CD4-positive, alpha-beta T cell treated with Interleukin-10 for 1 hour (primary cell): Measurements from ENCODE around the gene SETBP1.
A peak's percentile ranks its signal among the peaks of the same experiment; 100 is the strongest.

ENCODE experiments used
- DNase-seq: peaks from one replicate; pipeline ENCODE4 v3.0.0-alpha.2; 2020

The SETBP1 gene

GRCh38 chr18:45102126-45102525 lies 421.4 kb downstream of the SETBP1 start:
- DNase-seq = no peak

- no peak for DNase-seq
Observed at GRCh38 chr18:45102863-45103262, 422.2 kb downstream of the SETBP1 start.

DNA sequence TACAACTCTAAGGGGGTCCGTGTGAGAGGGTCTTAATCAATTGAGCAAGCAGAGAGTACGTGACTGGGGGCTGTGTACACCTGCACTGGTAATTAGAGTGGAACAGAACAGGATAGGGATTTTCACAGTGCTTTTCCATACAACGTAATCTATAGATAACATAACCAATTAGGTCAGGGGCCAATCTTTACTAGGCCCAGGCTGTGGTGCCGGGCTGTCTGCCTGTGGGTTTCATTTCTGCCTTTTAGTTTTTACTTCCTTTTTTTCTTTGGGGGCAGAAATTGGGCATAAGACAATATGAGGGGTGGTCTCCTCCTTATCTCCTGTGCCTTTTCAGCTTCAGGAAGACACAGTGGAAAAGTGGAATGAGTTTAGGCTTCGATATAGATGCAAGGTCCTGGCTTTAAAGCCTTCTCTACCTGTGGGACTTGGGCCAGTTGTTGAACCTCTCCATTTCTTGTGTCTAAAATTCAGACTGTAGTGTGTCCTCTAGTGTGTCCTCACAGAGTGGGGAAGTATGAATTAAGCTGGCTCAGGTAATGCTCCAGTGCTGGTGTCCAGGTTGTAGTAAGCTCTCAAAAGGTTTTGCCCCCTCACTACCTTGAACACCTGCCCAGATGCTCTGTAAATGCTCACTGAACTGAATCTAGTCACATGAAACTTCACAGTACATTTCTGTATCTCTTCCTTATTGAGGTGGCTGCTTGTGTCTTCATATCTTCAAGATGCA lies 422.8 kb downstream of the SETBP1 start:
- DNase-seq = no peak

GRCh38 chr18:45104049-45104395 lies 423.3 kb downstream of the SETBP1 start:
- no peak for DNase-seq

DNA sequence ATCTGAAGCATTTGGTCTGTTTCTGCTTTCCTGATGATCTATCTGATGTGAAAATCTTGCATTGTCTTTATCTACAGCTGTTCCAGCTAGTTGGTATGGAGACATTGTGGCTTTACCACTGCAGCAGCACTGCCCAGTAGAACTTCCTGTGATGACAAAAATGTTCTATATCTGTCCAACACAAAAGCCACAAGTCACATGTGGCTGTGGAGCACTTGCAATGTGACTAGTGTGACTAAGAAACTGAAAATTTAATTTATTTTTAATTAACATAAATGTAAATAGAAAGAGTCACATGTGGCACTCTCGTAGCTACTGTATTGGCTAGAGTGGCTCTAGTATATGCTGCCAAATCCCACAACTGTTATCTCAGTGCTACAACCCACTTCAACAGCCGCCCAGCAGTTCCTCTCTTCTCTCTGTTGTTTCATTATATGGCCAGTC lies 425.7 kb downstream of the SETBP1 start:
- DNase-seq = peak; percentile 51

GRCh38 chr18:45107425-45107824 lies 426.7 kb downstream of the SETBP1 start:
- DNase-seq = no peak

DNA sequence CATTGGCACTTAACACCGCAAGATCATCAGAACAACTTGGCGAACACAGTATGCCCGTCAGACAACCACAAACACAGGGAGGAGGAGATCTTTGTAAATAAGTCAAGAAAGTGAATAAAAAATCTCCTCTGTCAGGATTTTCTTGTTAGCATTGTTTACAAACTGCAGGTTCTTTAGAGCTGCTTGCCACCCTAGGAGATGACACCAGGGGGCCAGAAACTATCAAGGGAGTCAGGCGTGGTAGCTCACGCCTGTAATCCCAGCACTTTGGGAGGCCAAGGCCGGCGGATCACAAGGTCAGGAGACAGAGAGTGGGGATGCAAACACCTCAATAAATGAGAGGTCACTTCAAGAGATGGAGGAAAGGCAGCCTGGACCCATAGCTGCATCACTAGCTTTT lies 428.1 kb downstream of the SETBP1 start:
- DNase-seq = no peak

DNA sequence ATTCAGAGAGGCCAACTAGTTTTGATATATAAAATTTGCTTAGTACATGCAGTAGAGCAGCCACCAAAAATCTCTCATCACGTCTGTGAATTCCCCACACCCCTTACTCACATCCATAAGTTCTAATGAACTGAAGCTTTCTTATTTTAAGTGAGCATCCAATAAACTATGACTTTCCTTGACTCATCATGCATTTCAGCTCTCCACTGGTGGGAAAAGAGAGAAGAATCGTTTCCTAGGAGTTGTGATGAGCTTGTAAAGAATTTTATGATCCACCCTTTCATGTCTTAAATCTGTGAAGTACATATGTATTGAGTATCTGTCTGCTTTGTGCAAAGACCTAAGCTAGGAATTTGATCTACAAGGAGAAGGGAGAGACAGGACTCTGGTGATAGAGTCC lies 428.6 kb downstream of the SETBP1 start:
- no peak for DNase-seq

DNA sequence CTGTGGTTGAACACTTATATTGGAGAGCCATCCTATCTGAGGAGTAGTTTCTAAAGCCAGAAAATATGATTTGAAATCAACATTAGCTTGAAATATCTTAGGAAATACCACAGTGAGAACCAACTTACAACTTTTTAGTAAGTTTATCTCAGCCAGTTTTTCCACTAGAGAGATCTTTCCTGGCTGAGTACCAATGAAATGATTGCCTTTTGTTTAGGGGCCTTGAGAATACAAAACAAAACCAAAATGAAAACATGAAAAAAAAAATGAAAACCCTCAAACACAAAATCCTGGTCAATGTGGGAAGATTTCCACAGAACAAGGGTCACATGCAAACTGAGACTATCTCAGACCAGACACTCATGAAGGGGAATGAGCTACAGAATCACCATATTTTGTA lies 429.0 kb downstream of the SETBP1 start:
- DNase-seq = no peak

GRCh38 chr18:45110577-45111501 lies 430.2 kb downstream of the SETBP1 start:
- DNase-seq = no peak

DNA sequence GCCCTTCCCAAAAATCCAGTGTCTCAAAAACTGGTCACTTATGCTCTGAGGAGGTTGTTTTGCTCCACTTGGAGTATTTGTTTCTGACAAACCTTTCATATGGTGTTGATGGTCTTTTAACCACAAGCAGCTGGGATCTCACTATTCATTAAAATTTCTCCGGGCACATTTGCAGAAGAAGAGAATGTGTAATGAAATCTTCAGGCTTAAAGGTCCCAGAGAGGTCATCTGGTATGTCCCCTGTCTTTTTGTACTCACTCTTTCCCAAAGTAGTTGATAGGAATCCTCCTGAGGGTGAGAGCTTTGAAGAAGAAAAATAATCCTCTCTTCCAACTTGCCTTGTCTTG lies 430.8 kb downstream of the SETBP1 start:
- no peak for DNase-seq

DNA sequence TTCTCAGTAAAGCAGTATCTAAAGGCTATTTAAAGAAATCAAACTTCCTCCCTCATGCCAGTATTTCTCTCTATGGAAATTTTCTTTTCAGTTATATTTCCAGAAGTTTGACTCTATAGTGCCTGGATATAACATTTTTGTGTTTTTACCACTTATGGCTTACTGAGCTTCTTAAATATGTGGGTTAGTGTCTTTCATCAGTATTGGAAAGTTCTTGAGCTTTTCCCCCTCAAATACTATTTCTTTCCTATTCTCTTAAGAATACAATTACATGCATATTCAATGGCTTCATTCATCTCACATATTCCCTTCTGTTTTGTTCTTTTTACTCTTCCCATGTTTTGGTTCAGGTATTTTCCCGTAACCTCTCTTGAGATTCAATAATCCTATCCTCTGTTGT lies 432.0 kb downstream of the SETBP1 start:
- DNase-seq = no peak

DNA sequence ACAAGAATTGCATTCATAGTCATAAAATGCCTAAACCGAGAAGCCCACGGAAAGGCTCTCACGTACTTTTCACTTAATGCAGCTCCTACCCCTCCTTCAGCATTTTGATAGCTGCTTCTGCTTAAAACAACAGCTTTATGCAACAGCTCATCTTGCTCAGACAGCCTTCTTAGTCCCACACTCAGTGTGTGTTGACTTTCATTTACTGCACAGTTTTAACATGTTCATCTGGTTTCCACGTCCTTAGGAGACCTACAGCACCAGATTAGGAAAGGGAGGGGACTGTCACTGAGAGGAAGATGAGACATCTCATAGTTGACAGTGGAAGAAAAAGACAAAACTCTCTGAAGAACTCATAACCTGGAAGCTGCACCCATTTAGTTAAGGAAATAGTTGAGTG lies 435.4 kb downstream of the SETBP1 start:
- DNase-seq = no peak
